ENCODE measurements around the gene THOP1.

Gene THOP1

GRCh38 chr19:2785244-2785997 is at the start of gene THOP1:
TSS of gene THOP1 (plus strand) at chr19:2785503. CDS start at chr19:2785663, 160 bp downstream.
- Histone ChIP-seq H3K4me1 (ENCODE audit: control insufficient read depth in 1 of 2, insufficient read depth in 2 of 2, low read length in 2 of 2) (peaks cover 6 to 44% of the 10 kb centered on the region in 2 donors), H3K9me3 (ENCODE audit: control insufficient read depth in 1 of 2, low read length in 2 of 2) (no peaks in the 10 kb centered on the region), H3K27me3 (ENCODE audit: low read depth, low read length) (no peaks in the 10 kb centered on the region), H3K27ac (ENCODE audit: low read length) (peak within 1 kb of the TSS; percentile 80), H3K4me3 (ENCODE audit: low read depth in 1 of 2, low read length in 2 of 2) (peak within 1 kb of the TSS; percentile 80 to 93), H3K36me3 (ENCODE audit: control insufficient read depth in 1 of 2, insufficient read depth in 2 of 2, low read length in 2 of 2) (peaks cover 0 to 9% of the 10 kb centered on the region in 2 donors)

GRCh38 chr19:2736550-2737190 is 48.6 kb upstream of the THOP1 start:
- no peaks in the 10 kb centered on the region for H3K9me3 ChIP-seq (ENCODE audit: control insufficient read depth in 1 of 2, low read length in 2 of 2)
- H3K36me3 ChIP-seq (ENCODE audit: control insufficient read depth in 1 of 2, insufficient read depth in 2 of 2, low read length in 2 of 2), result peaks cover 4 to 49% of the 10 kb centered on the region in 2 donors
- H3K4me3 ChIP-seq (ENCODE audit: low read depth in 1 of 2, low read length in 2 of 2), result no peak overlapping the region
- H3K4me1 ChIP-seq (ENCODE audit: control insufficient read depth in 1 of 2, insufficient read depth in 2 of 2, low read length in 2 of 2), result peaks cover 0 to 13% of the 10 kb centered on the region in 2 donors
- H3K27ac ChIP-seq (ENCODE audit: low read length), result no peak overlapping the region
- H3K27me3 ChIP-seq (ENCODE audit: low read depth, low read length), result no peaks in the 10 kb centered on the region

GRCh38 chr19:2739602-2740313 is 45.5 kb upstream of the THOP1 start, which contains the start of gene SLC39A3:
TSS of gene SLC39A3 (minus strand) at chr19:2740017. CDS start at chr19:2737257, 2,760 bp downstream.
- Histone ChIP-seq H3K4me1 (ENCODE audit: control insufficient read depth in 1 of 2, insufficient read depth in 2 of 2, low read length in 2 of 2) (peaks cover 0 to 13% of the 10 kb centered on the region in 2 donors), H3K27me3 (ENCODE audit: low read depth, low read length) (no peaks in the 10 kb centered on the region), H3K4me3 (ENCODE audit: low read depth in 1 of 2, low read length in 2 of 2) (peak within 1 kb of the TSS; percentile 76 to 95), H3K27ac (ENCODE audit: low read length) (no peak within 1 kb of the TSS), H3K9me3 (ENCODE audit: control insufficient read depth in 1 of 2, low read length in 2 of 2) (no peaks in the 10 kb centered on the region), H3K36me3 (ENCODE audit: control insufficient read depth in 1 of 2, insufficient read depth in 2 of 2, low read length in 2 of 2) (peaks cover 4 to 25% of the 10 kb centered on the region in 2 donors)

GRCh38 chr19:2740314-2740656 is 45.0 kb upstream of the THOP1 start:
- no peak overlapping the region for H3K27ac ChIP-seq (ENCODE audit: low read length)

GRCh38 chr19:2743099-2743498 is 42.2 kb upstream of the THOP1 start:
- Histone ChIP-seq H3K4me1 (ENCODE audit: control insufficient read depth in 1 of 2, insufficient read depth in 2 of 2, low read length in 2 of 2) (peaks cover 0 to 13% of the 10 kb centered on the region in 2 donors), H3K27ac (ENCODE audit: low read length) (no peak overlapping the region), H3K4me3 (ENCODE audit: low read depth in 1 of 2, low read length in 2 of 2) (no peak overlapping the region)

More at GRCh38 chr19:2740314-2740656, 45.0 kb upstream of the THOP1 start:
- H3K9me3 ChIP-seq (ENCODE audit: control insufficient read depth in 1 of 2, low read length in 2 of 2), result no peaks in the 10 kb centered on the region
- no peaks in the 10 kb centered on the region for H3K27me3 ChIP-seq (ENCODE audit: low read depth, low read length)
- peak overlapping the region in 1 of 2 donors; percentile 95 for H3K4me3 ChIP-seq (ENCODE audit: low read depth in 1 of 2, low read length in 2 of 2)
- H3K4me1 ChIP-seq (ENCODE audit: control insufficient read depth in 1 of 2, insufficient read depth in 2 of 2, low read length in 2 of 2), result peaks cover 0 to 13% of the 10 kb centered on the region in 2 donors
- H3K36me3 ChIP-seq (ENCODE audit: control insufficient read depth in 1 of 2, insufficient read depth in 2 of 2, low read length in 2 of 2), result peaks cover 0 to 19% of the 10 kb centered on the region in 2 donors

GRCh38 chr19:2744113-2744512 is 41.2 kb upstream of the THOP1 start:
- H3K36me3 ChIP-seq (ENCODE audit: control insufficient read depth in 1 of 2, insufficient read depth in 2 of 2, low read length in 2 of 2), result no peaks in the 10 kb centered on the region
- no peaks in the 10 kb centered on the region for H3K27me3 ChIP-seq (ENCODE audit: low read depth, low read length)
- H3K4me3 ChIP-seq (ENCODE audit: low read depth in 1 of 2, low read length in 2 of 2), result no peak overlapping the region
- no peak overlapping the region for H3K27ac ChIP-seq (ENCODE audit: low read length)
- no peaks in the 10 kb centered on the region for H3K9me3 ChIP-seq (ENCODE audit: control insufficient read depth in 1 of 2, low read length in 2 of 2)
- peaks cover 0 to 7% of the 10 kb centered on the region in 2 donors for H3K4me1 ChIP-seq (ENCODE audit: control insufficient read depth in 1 of 2, insufficient read depth in 2 of 2, low read length in 2 of 2)

More at GRCh38 chr19:2743099-2743498, 42.2 kb upstream of the THOP1 start:
- no peaks in the 10 kb centered on the region for H3K9me3 ChIP-seq (ENCODE audit: control insufficient read depth in 1 of 2, low read length in 2 of 2)
- no peaks in the 10 kb centered on the region for H3K36me3 ChIP-seq (ENCODE audit: control insufficient read depth in 1 of 2, insufficient read depth in 2 of 2, low read length in 2 of 2)
- H3K27me3 ChIP-seq (ENCODE audit: low read depth, low read length), result no peaks in the 10 kb centered on the region

GRCh38 chr19:2747349-2747748 is 38.0 kb upstream of the THOP1 start:
- no peaks in the 10 kb centered on the region for H3K9me3 ChIP-seq (ENCODE audit: control insufficient read depth in 1 of 2, low read length in 2 of 2)
- no peak overlapping the region for H3K4me3 ChIP-seq (ENCODE audit: low read depth in 1 of 2, low read length in 2 of 2)
- peaks cover 0 to 3% of the 10 kb centered on the region in 2 donors for H3K4me1 ChIP-seq (ENCODE audit: control insufficient read depth in 1 of 2, insufficient read depth in 2 of 2, low read length in 2 of 2)
- no peaks in the 10 kb centered on the region for H3K36me3 ChIP-seq (ENCODE audit: control insufficient read depth in 1 of 2, insufficient read depth in 2 of 2, low read length in 2 of 2)
- H3K27me3 ChIP-seq (ENCODE audit: low read depth, low read length), result no peaks in the 10 kb centered on the region
- H3K27ac ChIP-seq (ENCODE audit: low read length), result no peak overlapping the region

GRCh38 chr19:2750808-2751437 is 34.4 kb upstream of the THOP1 start:
- Histone ChIP-seq H3K27me3 (ENCODE audit: low read depth, low read length) (no peaks in the 10 kb centered on the region), H3K36me3 (ENCODE audit: control insufficient read depth in 1 of 2, insufficient read depth in 2 of 2, low read length in 2 of 2) (peaks cover 13 to 23% of the 10 kb centered on the region in 2 donors), H3K9me3 (ENCODE audit: control insufficient read depth in 1 of 2, low read length in 2 of 2) (no peaks in the 10 kb centered on the region), H3K27ac (ENCODE audit: low read length) (no peak overlapping the region), H3K4me1 (ENCODE audit: control insufficient read depth in 1 of 2, insufficient read depth in 2 of 2, low read length in 2 of 2) (peaks cover 0 to 3% of the 10 kb centered on the region in 2 donors), H3K4me3 (ENCODE audit: low read depth in 1 of 2, low read length in 2 of 2) (no peak overlapping the region)

GRCh38 chr19:2751438-2751830 is 33.9 kb upstream of the THOP1 start:
- H3K9me3 ChIP-seq (ENCODE audit: control insufficient read depth in 1 of 2, low read length in 2 of 2), result no peaks in the 10 kb centered on the region
- no peak overlapping the region for H3K27ac ChIP-seq (ENCODE audit: low read length)
- H3K4me1 ChIP-seq (ENCODE audit: control insufficient read depth in 1 of 2, insufficient read depth in 2 of 2, low read length in 2 of 2), result peaks cover 0 to 3% of the 10 kb centered on the region in 2 donors
- no peaks in the 10 kb centered on the region for H3K27me3 ChIP-seq (ENCODE audit: low read depth, low read length)
- H3K4me3 ChIP-seq (ENCODE audit: low read depth in 1 of 2, low read length in 2 of 2), result no peak overlapping the region
- H3K36me3 ChIP-seq (ENCODE audit: control insufficient read depth in 1 of 2, insufficient read depth in 2 of 2, low read length in 2 of 2), result peaks cover 14 to 25% of the 10 kb centered on the region in 2 donors

- no peaks in the 10 kb centered on the region for H3K9me3 ChIP-seq (ENCODE audit: control insufficient read depth in 1 of 2, low read length in 2 of 2)
- no peaks in the 10 kb centered on the region for H3K4me1 ChIP-seq (ENCODE audit: control insufficient read depth in 1 of 2, insufficient read depth in 2 of 2, low read length in 2 of 2)
- no peaks in the 10 kb centered on the region for H3K27me3 ChIP-seq (ENCODE audit: low read depth, low read length)
- H3K4me3 ChIP-seq (ENCODE audit: low read depth in 1 of 2, low read length in 2 of 2), result no peak overlapping the region
- peaks cover 21 to 57% of the 10 kb centered on the region in 2 donors for H3K36me3 ChIP-seq (ENCODE audit: control insufficient read depth in 1 of 2, insufficient read depth in 2 of 2, low read length in 2 of 2)
- no peak overlapping the region for H3K27ac ChIP-seq (ENCODE audit: low read length)
These were observed 30.4 kb upstream of the THOP1 start for GRCh38 chr19:2754659-2755447.

Measured in muscle layer of duodenum (tissue), 2 donors.